ENCODE results near the gene TRIM69.

The TRIM69 gene

GRCh38 chr15:44808557-44808956 lies 72.2 kb downstream of the TRIM69 start:
- no peak for DNase-seq (ENCODE audit: low spot score)

- no peak for DNase-seq (ENCODE audit: low spot score)
Observed at GRCh38 chr15:44810237-44810636, 73.9 kb downstream of the TRIM69 start.

GRCh38 chr15:44811337-44811736 lies 75.0 kb downstream of the TRIM69 start:
- no peak for DNase-seq (ENCODE audit: low spot score)

- DNase-seq (ENCODE audit: low spot score): no peak
Observed at GRCh38 chr15:44812029-44812517, 75.7 kb downstream of the TRIM69 start.

- DNase-seq (ENCODE audit: low spot score): no peak
Observed at GRCh38 chr15:44813231-44813630, 76.9 kb downstream of the TRIM69 start.
